Right lung (tissue), 5 donors: Measurements from ENCODE around the gene LCMT1. TPM values are rescaled to one million over a fixed set of nuclear protein-coding genes. Genes with fewer than 3 reads are reported as not detected.
"Not testable (repeated sequence)": the region's sequence is repeated elsewhere in the genome, so short reads cannot be mapped to it uniquely, and the experiment has no call there.

Experiments
- DNase-seq, 2 donors: peaks; one replicate each; pipeline ENCODE4 v3.0.0-alpha.2; 2013
- polyA plus RNA-seq, 5 donors: library from polyadenylated mRNA; unstranded; fragments of 120-200 nt; gene quantifications; one replicate each; pipeline versions ENCODE4 v1.2.1 to v1.2.3, GENCODE V29; 2013; ENCODE audit warnings: inconsistent platforms in 1 of 5, low replicate concordance in 1 of 5; ENCODE audit not compliant: insufficient read length in 5 of 5, insufficient read depth in 1 of 5

LCMT1 gene
- polyA plus RNA-seq, 5 donors: 44.2 to 57.9 (median 49.4) TPM

- no peak for DNase-seq
Observed at GRCh38 chr16:25135254-25135878, 23.8 kb downstream of the LCMT1 start.

GRCh38 chr16:25138130-25138529 is 26.6 kb downstream of the LCMT1 start:
- DNase-seq: no peak

GRCh38 chr16:25140459-25140858 is 28.9 kb downstream of the LCMT1 start:
- no peak for DNase-seq

- no peak for DNase-seq
Observed at GRCh38 chr16:25141648-25142047, 30.1 kb downstream of the LCMT1 start.

DNA sequence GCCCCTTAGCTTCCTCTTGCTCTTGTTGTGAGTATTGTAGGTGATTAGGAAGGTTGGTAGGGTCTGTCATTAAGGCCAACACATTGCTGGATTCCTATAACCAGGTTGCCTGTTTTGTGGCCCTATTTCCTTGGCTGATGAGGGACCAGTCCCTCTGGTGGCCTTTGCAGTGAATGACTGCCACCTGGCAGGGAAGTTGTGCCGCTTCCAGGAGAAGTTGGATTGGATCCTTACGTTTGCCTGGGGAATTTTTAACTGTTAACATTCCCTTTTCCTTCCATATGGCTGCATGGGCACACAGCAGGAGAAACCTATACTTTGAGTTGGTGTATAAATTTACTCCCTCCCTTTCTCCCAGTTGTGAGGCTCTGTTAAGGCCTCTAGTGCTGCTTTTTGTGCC is 32.4 kb downstream of the LCMT1 start:
- DNase-seq: no peak

DNA sequence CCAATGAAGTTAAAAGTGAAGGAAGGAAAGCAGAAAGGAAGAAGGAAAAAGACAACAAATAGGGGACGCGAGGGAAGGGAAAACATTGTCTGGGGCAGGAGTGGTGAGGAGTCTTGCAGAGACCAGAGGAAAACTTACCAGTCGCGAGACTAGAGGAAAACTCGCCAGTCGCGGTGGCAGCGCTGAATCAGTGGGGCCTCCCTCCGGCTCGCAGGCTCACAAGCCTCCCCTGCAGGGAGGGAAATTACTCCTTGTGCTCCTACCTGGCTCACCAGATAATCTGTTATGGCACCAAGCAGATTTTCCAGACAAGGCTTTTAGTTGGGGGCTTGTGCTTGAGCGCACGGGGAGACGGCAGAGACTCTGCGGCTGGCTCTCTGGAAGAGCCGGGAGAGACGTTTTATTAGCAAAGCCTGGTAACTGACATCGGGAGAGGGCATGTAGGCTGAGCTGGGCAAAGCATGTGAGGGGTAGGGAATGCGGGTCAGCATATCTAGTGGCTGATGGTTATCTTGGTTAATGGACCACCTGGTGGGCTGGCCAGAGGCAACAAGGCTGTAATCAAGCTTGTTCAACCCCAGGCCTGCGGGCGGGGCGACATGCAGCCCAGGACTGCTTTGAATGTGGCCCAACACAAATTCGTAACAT is 37.1 kb downstream of the LCMT1 start:
- DNase-seq: no peak

DNA sequence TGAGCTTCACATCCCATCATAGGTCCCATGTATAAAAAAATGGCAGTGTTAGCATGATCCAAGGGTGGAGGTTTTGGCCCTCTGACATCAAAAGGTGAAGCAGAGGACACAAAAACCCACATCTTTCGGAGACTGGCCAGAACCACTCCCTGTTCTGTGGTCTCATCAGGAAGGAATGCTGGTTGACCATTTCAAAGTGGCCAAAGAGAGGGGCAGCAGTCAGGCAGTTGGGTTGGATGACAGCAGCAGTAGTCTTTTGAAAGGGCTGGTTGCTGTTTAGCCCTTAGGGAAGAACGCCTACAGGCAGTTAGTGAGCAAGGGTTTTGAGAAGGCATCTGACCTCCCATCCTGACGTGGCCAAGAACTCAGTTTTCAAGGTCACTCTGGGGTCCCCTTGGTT is 40.5 kb downstream of the LCMT1 start:
- no peak for DNase-seq

- no peak for DNase-seq
Observed at GRCh38 chr16:25155553-25156460, 44.3 kb downstream of the LCMT1 start.

DNA sequence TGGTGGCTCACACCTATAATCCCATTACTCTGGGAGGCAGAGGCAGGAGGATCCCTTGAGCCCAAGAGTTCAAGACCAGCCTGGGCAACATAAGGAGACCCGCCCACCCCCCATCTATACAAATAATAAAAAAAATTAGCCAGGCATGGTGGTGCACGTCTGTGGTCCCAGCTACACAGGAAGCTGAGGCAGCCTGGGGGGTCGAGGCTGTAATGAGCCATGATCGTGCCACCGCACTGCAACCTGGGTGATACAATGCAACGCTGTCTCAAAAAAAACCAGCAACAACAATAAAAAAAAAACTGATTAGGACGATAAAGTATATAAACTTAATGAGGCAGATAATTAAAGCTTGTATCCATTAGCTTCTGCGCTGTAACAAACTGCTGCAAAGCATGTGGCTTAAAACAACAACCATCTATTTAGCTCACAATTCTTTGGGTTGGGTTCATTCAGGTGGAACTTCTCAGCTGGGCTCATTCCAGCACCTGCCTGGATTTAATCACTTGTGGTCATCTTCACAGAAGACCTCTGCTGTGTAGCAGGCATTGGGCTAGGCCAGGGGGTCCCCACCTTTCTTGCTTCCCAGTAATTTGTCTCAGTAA is 45.8 kb downstream of the LCMT1 start:
- DNase-seq: no peak

- no peak for DNase-seq
Observed at GRCh38 chr16:25158401-25158800, 46.9 kb downstream of the LCMT1 start.

DNA sequence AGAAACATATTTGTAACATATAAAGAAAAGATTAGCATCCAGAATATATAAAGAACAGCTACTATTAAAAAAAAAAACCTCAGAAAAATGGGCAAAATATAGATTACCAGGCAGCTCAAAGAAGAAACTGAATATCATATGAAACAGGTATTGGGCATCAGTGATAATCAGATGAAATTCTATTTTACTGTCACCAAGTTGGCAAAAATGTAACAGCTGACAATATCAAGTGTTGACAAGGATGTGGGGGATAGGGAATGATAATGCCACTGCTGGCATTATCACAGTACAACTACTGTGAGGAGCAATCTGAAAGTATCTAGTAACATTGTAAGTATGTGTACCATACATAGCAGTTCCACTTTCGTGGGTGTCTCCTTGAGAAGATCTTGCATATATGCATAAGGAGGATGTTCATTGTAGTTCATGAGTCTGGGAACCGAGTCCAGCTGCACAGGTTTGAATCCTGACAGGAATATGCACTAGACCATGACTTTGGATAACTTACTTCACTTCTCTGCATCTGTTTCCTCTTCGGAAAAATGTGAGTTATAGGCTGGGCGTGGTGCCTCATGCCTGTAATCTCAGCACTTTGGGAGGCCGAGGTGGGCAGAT is 50.3 kb downstream of the LCMT1 start:
- DNase-seq: no peak

DNA sequence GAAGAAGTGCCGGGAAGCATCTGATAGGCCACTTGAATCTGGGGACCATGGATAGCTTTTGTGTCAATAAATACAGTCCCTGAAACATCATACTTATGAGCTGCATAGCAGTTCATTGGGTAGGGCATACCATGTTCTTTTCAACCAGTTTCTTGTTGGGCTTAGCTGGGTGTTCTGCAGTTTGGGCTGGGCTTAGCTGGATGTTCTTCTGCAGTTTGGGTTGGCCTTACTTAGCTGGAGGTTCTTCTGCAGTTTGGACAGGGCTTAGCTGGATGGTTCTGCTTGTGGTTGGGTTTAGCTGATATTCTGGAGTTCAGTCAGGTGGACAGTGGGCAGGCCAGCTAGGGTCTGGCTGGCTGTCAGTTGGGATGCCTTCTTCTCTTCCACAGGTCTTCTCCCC is 52.1 kb downstream of the LCMT1 start:
- no peak for DNase-seq

DNA sequence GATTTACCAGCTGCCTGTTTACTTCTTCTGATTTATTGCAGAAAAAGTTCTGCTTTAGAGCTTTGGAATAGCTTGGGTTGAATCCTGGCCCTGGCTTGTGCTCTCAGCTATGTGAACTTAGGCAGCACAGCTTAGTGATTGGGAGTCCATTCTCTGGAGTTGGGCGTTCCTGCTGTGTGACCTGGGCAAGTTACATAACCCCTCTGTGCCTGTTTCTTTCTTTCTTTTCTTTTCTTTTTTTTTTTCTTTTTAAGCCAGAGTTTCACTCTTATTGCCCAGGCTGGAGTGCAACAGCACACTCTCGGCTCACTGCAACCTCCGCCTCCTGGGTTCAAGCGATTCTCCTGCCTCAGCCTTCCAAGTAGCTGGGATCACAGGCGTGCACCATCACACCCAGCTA is 53.7 kb downstream of the LCMT1 start:
- DNase-seq: no peak

DNA sequence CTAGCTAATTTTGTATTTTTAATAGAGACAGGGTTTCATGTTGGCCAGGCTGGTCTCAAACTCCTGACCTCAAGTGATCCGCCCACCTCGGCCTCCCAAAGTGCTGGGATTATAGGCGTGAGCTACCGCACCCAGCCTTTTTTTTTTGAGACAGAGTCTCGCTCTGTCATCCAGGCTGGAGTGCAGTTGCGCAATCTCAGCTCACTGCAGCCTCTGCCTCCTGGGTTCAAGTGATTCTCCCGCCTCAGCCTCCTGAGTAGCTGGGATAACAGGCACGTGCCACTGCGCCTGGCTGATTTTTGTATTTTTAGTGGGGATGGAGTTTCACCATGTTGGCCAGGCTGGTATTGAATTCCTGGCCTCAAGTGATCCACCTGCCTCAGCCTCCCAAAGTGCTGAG is 56.4 kb downstream of the LCMT1 start:
- not testable (repeated sequence) for DNase-seq

- DNase-seq: no peak
Observed at GRCh38 chr16:25171390-25171789, 59.8 kb downstream of the LCMT1 start.

DNA sequence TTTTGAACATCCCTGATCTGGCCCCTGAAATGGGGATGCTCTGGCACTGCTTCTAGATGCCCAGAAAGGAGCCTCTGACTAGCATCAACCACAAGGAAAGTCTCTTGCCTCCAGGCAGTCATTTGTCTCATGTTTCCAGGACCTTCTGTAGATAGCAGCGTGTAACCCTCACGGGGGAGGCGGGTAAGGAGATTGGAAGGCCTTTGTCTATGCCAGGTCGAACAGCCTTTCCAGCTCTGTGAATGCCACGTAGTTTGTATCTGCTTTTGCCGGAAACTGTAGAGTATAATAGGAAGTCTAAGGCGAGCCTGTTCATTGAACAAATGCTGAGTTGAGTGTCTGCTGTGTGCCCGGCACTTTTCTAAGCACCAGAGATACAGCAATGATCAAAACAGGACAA is 61.3 kb downstream of the LCMT1 start:
- DNase-seq: no peak

DNA sequence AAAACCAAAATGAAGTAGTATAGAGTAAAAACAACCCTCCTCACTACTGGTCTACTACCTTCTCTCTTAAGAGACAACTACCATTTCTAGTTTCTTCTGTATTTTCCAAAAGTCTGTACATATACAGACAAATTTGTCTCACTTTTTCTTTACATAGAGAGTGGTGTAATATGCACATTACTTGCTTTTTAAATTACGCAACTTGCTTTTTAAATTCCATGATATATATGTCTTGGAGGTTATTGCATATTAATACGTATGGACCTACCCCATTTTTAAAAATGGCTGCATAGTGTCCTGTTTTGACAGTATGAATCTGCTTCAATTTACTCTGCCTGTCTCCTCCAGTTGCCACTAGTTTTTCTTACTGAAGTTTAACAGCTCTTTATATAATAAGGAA is 62.7 kb downstream of the LCMT1 start:
- no peak for DNase-seq

DNA sequence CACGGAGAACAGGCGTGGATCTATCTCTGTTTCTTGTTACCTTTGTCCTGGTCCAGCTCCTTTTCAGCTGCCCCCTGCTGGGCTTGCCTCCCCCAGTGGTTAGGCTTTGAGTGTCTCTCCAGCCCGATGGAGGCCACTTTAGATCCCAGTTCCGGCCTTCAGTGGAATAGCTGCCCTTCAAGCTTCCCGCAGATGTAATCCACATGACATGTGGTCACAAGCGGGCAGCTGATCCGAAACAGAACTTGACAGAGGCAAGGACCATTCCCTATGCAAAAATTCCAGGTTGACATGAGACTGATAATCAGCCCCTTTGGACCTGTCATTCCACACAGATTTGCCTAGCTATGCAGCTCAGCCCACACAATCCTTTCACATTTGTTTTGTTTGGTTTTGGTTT is 64.6 kb downstream of the LCMT1 start:
- DNase-seq: no peak

DNA sequence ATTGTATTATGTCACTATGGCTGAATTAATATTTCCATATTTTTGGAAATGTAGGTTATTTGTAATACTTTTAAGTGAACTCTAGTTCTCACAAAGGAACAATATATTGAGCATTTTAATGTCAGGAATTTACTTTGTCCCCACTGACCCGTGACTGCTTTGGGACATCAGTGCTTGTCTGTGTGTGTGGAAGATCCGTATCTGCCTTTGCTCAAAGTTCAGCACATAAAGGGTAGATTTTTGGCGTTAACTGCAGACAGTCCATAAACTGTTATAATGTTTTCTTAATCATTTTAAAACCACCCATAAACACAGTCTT is 65.9 kb downstream of the LCMT1 start:
- no peak for DNase-seq

GRCh38 chr16:25177831-25178688 is 66.5 kb downstream of the LCMT1 start:
- DNase-seq: no peak

DNA sequence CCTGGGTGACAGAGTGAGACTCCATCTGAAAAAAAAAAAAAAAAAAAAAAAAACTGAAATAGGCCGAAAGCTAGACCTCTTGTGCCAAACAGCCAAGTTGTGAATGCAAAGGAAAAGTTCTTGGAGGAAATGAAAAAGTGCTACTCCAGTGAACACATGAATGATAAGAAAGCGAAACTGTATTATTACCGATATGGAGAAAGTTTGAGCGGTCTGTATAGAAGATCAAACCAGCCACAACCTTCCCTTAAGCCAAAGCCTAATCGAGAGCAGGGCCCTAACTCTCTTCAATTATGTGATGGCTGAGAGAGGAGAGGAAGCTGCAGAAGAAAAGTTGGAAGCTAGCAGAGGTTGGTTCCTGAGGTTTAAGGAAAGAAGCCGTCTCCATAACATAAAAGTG is 69.7 kb downstream of the LCMT1 start:
- DNase-seq: not testable (repeated sequence)
